GM12872 (cell line): ENCODE results near the gene ITPRIPL1.

Source experiments
- TF ChIP-seq, protein P1 (sequence below): IDR thresholded peaks from 3 replicates; pipeline ENCODE4 v1.5.1; 2011; ENCODE audit warnings: low read depth, mild to moderate bottlenecking, low read length, moderate library complexity; ENCODE audit not compliant: insufficient read depth

ITPRIPL1 gene

DNA sequence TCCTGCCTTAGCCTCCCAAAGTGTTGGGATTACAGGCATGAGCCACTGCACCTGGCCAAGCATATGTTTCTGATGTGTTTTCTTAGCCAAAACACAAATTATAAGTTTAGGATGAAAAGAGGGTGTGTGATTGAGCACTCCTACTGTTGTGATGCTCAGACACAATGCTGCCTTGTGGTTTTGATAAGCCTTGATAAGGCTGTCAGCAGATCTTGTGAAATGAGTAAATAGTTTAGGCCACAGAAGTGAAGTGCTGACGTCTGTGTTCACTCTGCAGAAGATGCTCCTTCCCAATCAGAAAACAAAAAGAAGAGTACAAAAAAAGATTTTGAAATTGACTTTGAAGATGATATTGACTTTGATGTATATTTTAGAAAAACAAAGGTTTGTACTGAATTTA lies 34.7 kb downstream of the ITPRIPL1 start:
- TF ChIP-seq, protein P1, sequence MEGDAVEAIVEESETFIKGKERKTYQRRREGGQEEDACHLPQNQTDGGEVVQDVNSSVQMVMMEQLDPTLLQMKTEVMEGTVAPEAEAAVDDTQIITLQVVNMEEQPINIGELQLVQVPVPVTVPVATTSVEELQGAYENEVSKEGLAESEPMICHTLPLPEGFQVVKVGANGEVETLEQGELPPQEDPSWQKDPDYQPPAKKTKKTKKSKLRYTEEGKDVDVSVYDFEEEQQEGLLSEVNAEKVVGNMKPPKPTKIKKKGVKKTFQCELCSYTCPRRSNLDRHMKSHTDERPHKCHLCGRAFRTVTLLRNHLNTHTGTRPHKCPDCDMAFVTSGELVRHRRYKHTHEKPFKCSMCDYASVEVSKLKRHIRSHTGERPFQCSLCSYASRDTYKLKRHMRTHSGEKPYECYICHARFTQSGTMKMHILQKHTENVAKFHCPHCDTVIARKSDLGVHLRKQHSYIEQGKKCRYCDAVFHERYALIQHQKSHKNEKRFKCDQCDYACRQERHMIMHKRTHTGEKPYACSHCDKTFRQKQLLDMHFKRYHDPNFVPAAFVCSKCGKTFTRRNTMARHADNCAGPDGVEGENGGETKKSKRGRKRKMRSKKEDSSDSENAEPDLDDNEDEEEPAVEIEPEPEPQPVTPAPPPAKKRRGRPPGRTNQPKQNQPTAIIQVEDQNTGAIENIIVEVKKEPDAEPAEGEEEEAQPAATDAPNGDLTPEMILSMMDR = no peak

DNA sequence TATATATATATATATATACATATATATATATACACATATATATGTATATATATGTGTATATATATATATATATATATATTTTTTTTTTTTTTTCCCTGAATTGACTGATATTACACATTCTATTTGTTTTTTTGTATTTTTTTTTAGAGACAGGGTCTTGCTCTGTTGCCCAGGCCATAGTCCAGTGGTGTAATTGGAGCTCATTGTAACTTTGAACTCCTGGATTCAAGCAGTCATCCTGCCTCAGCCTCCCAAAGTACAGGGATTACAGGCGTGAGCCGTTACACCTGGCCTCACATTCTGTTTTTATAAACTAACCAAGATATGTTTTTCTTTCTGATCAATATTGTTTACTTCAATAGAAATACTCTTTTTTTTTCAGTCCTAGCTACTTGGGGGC lies 36.6 kb downstream of the ITPRIPL1 start:
- TF ChIP-seq, protein P1 = no peak

DNA sequence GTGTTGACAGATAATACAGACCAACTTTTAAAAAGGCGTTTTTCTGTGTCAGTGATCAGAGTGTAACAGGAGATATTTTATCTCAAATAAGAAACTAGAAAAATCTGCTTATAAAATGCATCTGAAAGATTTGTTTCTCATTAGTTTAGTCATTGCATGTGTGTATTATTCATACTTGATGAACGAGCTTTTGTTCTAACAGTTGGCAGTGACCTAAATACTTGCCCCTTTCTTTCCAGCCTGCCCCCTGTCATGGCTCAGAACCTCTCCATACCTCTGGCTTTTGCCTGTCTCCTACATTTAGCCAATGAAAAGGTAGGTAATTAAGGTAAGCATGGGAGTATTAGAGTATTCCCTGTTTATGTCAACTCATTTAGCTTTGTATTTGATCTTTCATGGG lies 44.1 kb downstream of the ITPRIPL1 start:
- TF ChIP-seq, protein P1 = no peak

DNA sequence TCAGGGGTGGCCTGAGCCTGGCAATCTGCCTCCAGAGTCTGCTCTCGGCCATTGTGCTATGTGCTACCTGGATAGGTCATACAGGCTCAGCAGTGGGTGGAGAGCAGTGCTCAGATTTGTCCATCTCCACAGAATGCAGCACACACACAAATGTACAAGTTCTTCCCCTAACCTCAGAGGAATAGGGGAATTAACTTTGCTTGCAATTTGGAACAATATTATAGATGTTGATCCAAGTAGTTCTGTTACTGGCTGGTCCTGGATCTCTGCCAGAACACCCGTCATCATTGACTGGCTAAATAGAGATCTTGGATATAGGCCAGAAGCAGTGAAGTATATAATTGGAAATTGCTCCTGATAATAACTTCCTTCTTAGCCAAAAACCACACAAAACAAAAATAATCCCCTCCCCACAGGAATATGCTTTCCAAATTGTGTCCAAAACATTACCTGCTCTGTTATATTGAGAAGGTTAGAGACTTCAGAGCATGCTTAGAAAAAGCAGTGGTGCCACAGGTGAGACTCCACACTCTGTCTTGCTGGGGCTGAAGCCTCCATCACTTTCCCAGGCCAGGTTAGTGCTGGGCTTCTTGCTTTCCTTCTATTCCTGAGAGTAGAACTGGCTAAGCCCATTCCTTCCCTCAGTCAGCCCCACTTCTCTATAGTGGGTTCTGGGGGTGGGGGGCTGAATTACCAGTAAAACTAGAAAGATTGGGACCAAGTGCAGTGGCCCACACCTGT lies 49.3 kb downstream of the ITPRIPL1 start:
- TF ChIP-seq, protein P1 = no peak
